ENCODE results near the gene SLC9A6. TPM values are rescaled to one million over a fixed set of nuclear protein-coding genes. Genes with fewer than 3 reads are reported as not detected.

Gene SLC9A6
- total and polyA plus RNA-seq, 10 of the 15 experiments (the other 5 are each of a cell fraction or from before 2014, with no cell fraction given): 4.5 to 14.6 (median 10.7) TPM

- no peak for ATAC-seq
- in situ Hi-C loops (cut with MboI): no loop called here
- H3K79me2 ChIP-seq (ENCODE audit: control insufficient read depth, insufficient read depth, low read length): no peaks in the 10 kb centered on the region
- H3K4me1 ChIP-seq (ENCODE audit: control insufficient read depth, insufficient read depth, low read length): no peaks in the 10 kb centered on the region
- FAIRE-seq: no peak
- CTCF ChIA-PET: no interaction called here
- SMC1A ChIA-PET (ENCODE audit: uncharacterized antibody, unreplicated experiment): no interaction called here
- no peaks in the 10 kb centered on the region for H3K9me3 ChIP-seq (replicated peaks; ENCODE audit: control insufficient read depth, insufficient read depth, low read length)
- H3K4me2 ChIP-seq (ENCODE audit: control insufficient read depth, insufficient read depth): no peak overlapping the region
- DNase-seq (ENCODE audit: low read depth, low spot score): no peak
- H2AFZ ChIP-seq (ENCODE audit: control insufficient read depth, low read depth, low read length): no peak overlapping the region
- H3K4me3 ChIP-seq: no peak overlapping the region
- intact Hi-C loops (cut with micrococcal nuclease; ENCODE audit: unreplicated experiment): no loop called here
- H3K9ac ChIP-seq (ENCODE audit: control insufficient read depth, insufficient read depth, low read length): no peak overlapping the region
- H4K20me1 ChIP-seq (ENCODE audit: control insufficient read depth, insufficient read depth): no peaks in the 10 kb centered on the region
- no peaks in the 10 kb centered on the region for H3K27me3 ChIP-seq (replicated peaks in 1 of 2; ENCODE audit: control insufficient read depth in 2 of 2, insufficient read depth in 2 of 2, low read length in 1 of 2)
- 13% methylated on average over 2 of the region's 2 CpGs for WGBS (ENCODE audit: insufficient coverage, insufficient replicate concordance, low lambda C conversion rate, missing lambda C conversion rate)
- POLR2A ChIA-PET: no interaction called here
- no TSS peak for BruUV-seq (replicated peaks)
- H3K27ac ChIP-seq (ENCODE audit: control insufficient read depth, insufficient read depth): no peak overlapping the region
- H3K36me3 ChIP-seq (ENCODE audit: control insufficient read depth in 2 of 2, insufficient read depth in 2 of 2, low read length in 1 of 2): no peaks in the 10 kb centered on the region
- RAD21 ChIA-PET (ENCODE audit: unreplicated experiment): no interaction called here
- TF ChIP-seq RBBP5 (conservative IDR thresholded peaks at IDR 0.05) (no peak), SRF (IDR thresholded peaks at IDR 0.05; ENCODE audit: low read depth in 2 of 2, low read length in 2 of 2) (no peak), ZNF687 (IDR thresholded peaks at IDR 0.05) (no peak), FOXK2 (IDR thresholded peaks at IDR 0.05) (no peak), ZZZ3 (IDR thresholded peaks at IDR 0.05; ENCODE audit: control insufficient read depth, insufficient read length, low read depth) (no peak), ZBTB33 (IDR thresholded peaks at IDR 0.05) (no peak), BHLHE40 (IDR thresholded peaks at IDR 0.05; ENCODE audit: borderline replicate concordance in 1 of 2, low read depth in 2 of 2, low read length in 1 of 2) (no peak), EP300 (IDR thresholded peaks at IDR 0.05; ENCODE audit: borderline replicate concordance in 1 of 2, control insufficient read depth in 1 of 2, low read depth in 2 of 2, low read length in 2 of 2) (no peak), MYB (IDR thresholded peaks at IDR 0.05; ENCODE audit: borderline replicate concordance, low read depth, low read length) (no peak), RFX5 (IDR thresholded peaks at IDR 0.05; ENCODE audit: low read depth, low read length) (no peak), ZBTB4 (CRISPR knock-in tag; IDR thresholded peaks at IDR 0.05) (no peak), MXI1 (IDR thresholded peaks at IDR 0.05; ENCODE audit: low read depth, low read length) (no peak)
Observed at GRCh38 chrX:136059350-136059749, 74.1 kb downstream of the SLC9A6 start.

All from GM12878 (cell line).